Epidermal melanocyte (primary cell): Measurements from ENCODE around the gene ZBTB7C.

ENCODE experiments used
- DNase-seq: peaks from one replicate; pipeline ENCODE4 v3.0.0; 2011; ENCODE audit warnings: low spot score; ENCODE audit not compliant: insufficient read length

Gene ZBTB7C

GRCh38 chr18:48149020-48149685 is 260.0 kb downstream of the ZBTB7C start:
- no peak for DNase-seq

- no peak for DNase-seq
Observed at GRCh38 chr18:48142994-48143393, 266.2 kb downstream of the ZBTB7C start.

GRCh38 chr18:48142353-48142752 is 266.8 kb downstream of the ZBTB7C start:
- no peak for DNase-seq

- DNase-seq: no peak
Observed at GRCh38 chr18:48140731-48141130, 268.5 kb downstream of the ZBTB7C start.

- no peak for DNase-seq
Observed at GRCh38 chr18:48139431-48140347, 269.5 kb downstream of the ZBTB7C start.

GRCh38 chr18:48138660-48139430 is 270.3 kb downstream of the ZBTB7C start:
- DNase-seq: no peak

GRCh38 chr18:48138210-48138609 is 271.0 kb downstream of the ZBTB7C start:
- no peak for DNase-seq

- no peak for DNase-seq
Observed at GRCh38 chr18:48137374-48138081, 271.7 kb downstream of the ZBTB7C start.

GRCh38 chr18:48136827-48137373 is 272.3 kb downstream of the ZBTB7C start:
- no peak for DNase-seq

GRCh38 chr18:48136051-48136826 is 272.9 kb downstream of the ZBTB7C start:
- DNase-seq: no peak

GRCh38 chr18:48135436-48135966 is 273.7 kb downstream of the ZBTB7C start:
- no peak for DNase-seq

- DNase-seq: no peak
Observed at GRCh38 chr18:48134609-48135008, 274.6 kb downstream of the ZBTB7C start.

GRCh38 chr18:48133671-48134251 is 275.4 kb downstream of the ZBTB7C start:
- no peak for DNase-seq

GRCh38 chr18:48132797-48133655 is 276.2 kb downstream of the ZBTB7C start:
- no peak for DNase-seq

GRCh38 chr18:48131042-48131441 is 278.1 kb downstream of the ZBTB7C start:
- no peak for DNase-seq

GRCh38 chr18:48129621-48130082 is 279.5 kb downstream of the ZBTB7C start:
- DNase-seq: no peak

GRCh38 chr18:48127606-48128005 is 281.6 kb downstream of the ZBTB7C start:
- DNase-seq: no peak

GRCh38 chr18:48126240-48126639 is 282.9 kb downstream of the ZBTB7C start:
- no peak for DNase-seq
